ENCODE results near the gene TMEFF1.

- TF ChIP-seq CTCF (IDR thresholded peaks at IDR 0.05) (no peak), POLR2A (IDR thresholded peaks at IDR 0.05) (no peak)
Measured at GRCh38 chr9:100515578-100516494, 42.9 kb downstream of the TMEFF1 start.
